Measurements from ENCODE around the gene LTBP1.

- no peak for TF ChIP-seq POLR2A (IDR thresholded peaks at IDR 0.05; ENCODE audit: low read depth, low read length)
- TF ChIP-seq POLR2AphosphoS5 (IDR thresholded peaks at IDR 0.05; ENCODE audit: low read depth, low read length), result no peak
Observed at GRCh38 chr2:32942793-32943485, 3.8 kb upstream of the LTBP1 start.

Data from GM12892 (cell line).